Measurements from ENCODE around the gene OMA1. TPM values are rescaled to one million over a fixed set of nuclear protein-coding genes. Genes with fewer than 3 reads are reported as not detected.
"Not testable (repeated sequence)": the region's sequence is repeated elsewhere in the genome, so short reads cannot be mapped to it uniquely, and the experiment has no call there.

OMA1 gene
- polyA plus RNA-seq, 3 donors, result 11.2 to 24.5 (median 15.3) TPM

- Mint-ChIP-seq H3K27me3 (ENCODE audit: low read depth in 3 of 3) (peaks cover 0 to 20% (median 5%) of the 10 kb centered on the region in 3 donors), H3K27ac (no peak overlapping the region), H3K4me1 (no peaks in the 10 kb centered on the region), H3K36me3 (no peaks in the 10 kb centered on the region), H3K9me3 (peaks cover 0 to 3% (median 0%) of the 10 kb centered on the region in 7 donors), H3K4me3 (no peak overlapping the region)
- intact Hi-C loops (cut with micrococcal nuclease), result no loop called here
- Histone ChIP-seq H3K36me3 (replicated peaks in 1 of 2; ENCODE audit: control insufficient read depth in 1 of 2, insufficient read depth in 2 of 2, low read length in 2 of 2) (no peaks in the 10 kb centered on the region), H4K20me1 (ENCODE audit: insufficient read depth, low read length) (no peaks in the 10 kb centered on the region), H3K4me3 (replicated peaks in 1 of 3; ENCODE audit: low read depth in 2 of 3, low read length in 3 of 3) (no peak overlapping the region), H3K9ac (ENCODE audit: insufficient read depth, low read length, poor library complexity, severe bottlenecking) (no peak overlapping the region), H3K4me2 (replicated peaks; ENCODE audit: extremely low read depth, low read length, poor library complexity, severe bottlenecking) (no peak overlapping the region), H3K79me2 (ENCODE audit: insufficient read depth, low read length) (no peaks in the 10 kb centered on the region), H3K4me1 (ENCODE audit: control insufficient read depth in 1 of 2, insufficient read depth in 2 of 2, low read length in 2 of 2) (no peaks in the 10 kb centered on the region), H3K9me3 (replicated peaks in 1 of 2; ENCODE audit: control insufficient read depth in 1 of 2, insufficient read depth in 1 of 2, low read length in 2 of 2) (no peaks in the 10 kb centered on the region), H3K27ac (ENCODE audit: low read depth in 1 of 2, low read length in 2 of 2) (no peak overlapping the region), H3K27me3 (ENCODE audit: control insufficient read depth in 2 of 2, insufficient read depth in 2 of 2, low read length in 2 of 2) (peaks cover 0 to 8% of the 10 kb centered on the region in 2 donors), H2AFZ (ENCODE audit: insufficient read depth, low read depth, low read length, poor library complexity, severe bottlenecking) (no peak overlapping the region)
- WGBS (ENCODE audit: insufficient coverage), result no CpG with 5 or more reads among the region's 4 CpGs
- TF ChIP-seq CTCF (IDR thresholded peaks at IDR 0.05), result no peak
- DNase-seq, result no peak
Observed at GRCh38 chr1:58568271-58568860, 21.8 kb upstream of the OMA1 start.

- no peak overlapping the region for H3K4me2 ChIP-seq (replicated peaks; ENCODE audit: extremely low read depth, low read length, poor library complexity, severe bottlenecking)
- WGBS (ENCODE audit: insufficient coverage), result no CpG with 5 or more reads among the region's 3 CpGs
- no peak overlapping the region for H3K9ac ChIP-seq (ENCODE audit: insufficient read depth, low read length, poor library complexity, severe bottlenecking)
- Mint-ChIP-seq H3K4me3 (no peak overlapping the region), H3K9me3 (peaks cover 0 to 1% (median 0%) of the 10 kb centered on the region in 7 donors), H3K27me3 (ENCODE audit: low read depth in 3 of 3) (peaks cover 0 to 5% (median 5%) of the 10 kb centered on the region in 3 donors), H3K36me3 (no peaks in the 10 kb centered on the region), H3K4me1 (peaks cover 3% of the 10 kb centered on the region), H3K27ac (no peak overlapping the region)
- no peak for TF ChIP-seq CTCF (IDR thresholded peaks at IDR 0.05)
- no peaks in the 10 kb centered on the region for H3K9me3 ChIP-seq (replicated peaks in 1 of 2; ENCODE audit: control insufficient read depth in 1 of 2, insufficient read depth in 1 of 2, low read length in 2 of 2)
- intact Hi-C loops (cut with micrococcal nuclease), result no loop called here
- H3K4me3 ChIP-seq (replicated peaks in 1 of 3; ENCODE audit: low read depth in 2 of 3, low read length in 3 of 3), result no peak overlapping the region
- H4K20me1 ChIP-seq (ENCODE audit: insufficient read depth, low read length), result no peaks in the 10 kb centered on the region
- DNase-seq, result no peak
- no peaks in the 10 kb centered on the region for H3K79me2 ChIP-seq (ENCODE audit: insufficient read depth, low read length)
- no peaks in the 10 kb centered on the region for H3K4me1 ChIP-seq (ENCODE audit: control insufficient read depth in 1 of 2, insufficient read depth in 2 of 2, low read length in 2 of 2)
- H3K36me3 ChIP-seq (replicated peaks in 1 of 2; ENCODE audit: control insufficient read depth in 1 of 2, insufficient read depth in 2 of 2, low read length in 2 of 2), result no peaks in the 10 kb centered on the region
- no peak overlapping the region for H2AFZ ChIP-seq (ENCODE audit: insufficient read depth, low read depth, low read length, poor library complexity, severe bottlenecking)
- no peak overlapping the region for H3K27ac ChIP-seq (ENCODE audit: low read depth in 1 of 2, low read length in 2 of 2)
- no peaks in the 10 kb centered on the region for H3K27me3 ChIP-seq (ENCODE audit: control insufficient read depth in 2 of 2, insufficient read depth in 2 of 2, low read length in 2 of 2)
Observed at GRCh38 chr1:58566339-58566738, 19.8 kb upstream of the OMA1 start.

- WGBS (ENCODE audit: insufficient coverage), result no CpG with 5 or more reads among the region's 1 CpG
- DNase-seq; H3K4me1 Mint-ChIP-seq; H3K4me1 ChIP-seq (ENCODE audit: control insufficient read depth in 1 of 2, insufficient read depth in 2 of 2, low read length in 2 of 2); H3K27ac ChIP-seq (ENCODE audit: low read depth in 1 of 2, low read length in 2 of 2); H3K36me3 ChIP-seq (replicated peaks in 1 of 2; ENCODE audit: control insufficient read depth in 1 of 2, insufficient read depth in 2 of 2, low read length in 2 of 2); H3K4me3 Mint-ChIP-seq; H3K9me3 ChIP-seq (replicated peaks in 1 of 2; ENCODE audit: control insufficient read depth in 1 of 2, insufficient read depth in 1 of 2, low read length in 2 of 2); H3K4me2 ChIP-seq (replicated peaks; ENCODE audit: extremely low read depth, low read length, poor library complexity, severe bottlenecking); H3K27ac Mint-ChIP-seq; H4K20me1 ChIP-seq (ENCODE audit: insufficient read depth, low read length); H3K4me3 ChIP-seq (replicated peaks in 1 of 3; ENCODE audit: low read depth in 2 of 3, low read length in 3 of 3); H3K9ac ChIP-seq (ENCODE audit: insufficient read depth, low read length, poor library complexity, severe bottlenecking); H3K79me2 ChIP-seq (ENCODE audit: insufficient read depth, low read length); H3K27me3 Mint-ChIP-seq (ENCODE audit: low read depth in 3 of 3); H3K27me3 ChIP-seq (ENCODE audit: control insufficient read depth in 2 of 2, insufficient read depth in 2 of 2, low read length in 2 of 2); H2AFZ ChIP-seq (ENCODE audit: insufficient read depth, low read depth, low read length, poor library complexity, severe bottlenecking); H3K9me3 Mint-ChIP-seq; intact Hi-C loops (cut with micrococcal nuclease); H3K36me3 Mint-ChIP-seq: not testable (repeated sequence)
Observed at GRCh38 chr1:58563715-58564114, 17.2 kb upstream of the OMA1 start.
